Stimulated activated CD8-positive, alpha-beta memory T cell treated with anti-CD3 and anti-CD28 coated beads, Interleukin-12 subunit alpha, Interleukin-12 subunit beta, amount 100 ng/mL, for 1 hour (primary cell): ENCODE measurements around the gene FAM163B.

Experiments
- DNase-seq: peaks from one replicate; pipeline ENCODE4 v3.0.0-alpha.2; 2020; ENCODE audit warnings: low read depth

The FAM163B gene

DNA sequence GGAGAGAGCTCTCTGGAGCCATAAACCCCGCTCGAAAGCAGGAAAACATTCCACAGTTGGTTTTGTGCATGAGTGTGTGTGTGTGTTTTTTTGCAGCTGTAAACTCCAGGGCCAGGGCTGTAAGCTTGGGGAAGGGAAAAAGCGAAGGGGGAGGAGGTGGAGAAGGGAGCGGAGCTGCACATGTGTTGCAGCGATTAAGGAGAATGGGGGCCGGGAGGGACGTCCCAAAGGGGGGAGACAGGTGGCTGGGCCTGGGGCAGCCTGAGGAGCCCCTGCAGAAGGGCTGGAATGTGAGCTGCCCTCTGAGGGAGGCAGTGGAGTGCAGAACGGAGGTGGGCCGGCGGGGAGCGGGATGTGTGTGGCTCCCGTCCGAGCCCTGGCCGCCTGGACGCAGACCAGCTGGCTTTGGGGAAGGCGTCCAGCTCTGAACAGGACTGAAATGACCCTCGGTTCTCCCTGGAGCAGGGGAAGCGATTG, 81.7 kb downstream of the FAM163B start:
- DNase-seq: no peak
